OCI-LY7 (cell line): ENCODE data around the gene SMURF2. TPM values are rescaled to one million over a fixed set of nuclear protein-coding genes. Genes with fewer than 3 reads are reported as not detected.

Experiments
- BruUV-seq: library from RNA; stranded (reverse); fragments of 400-500 nt; replicated peaks from 2 replicates; lab custom pipeline; 2021; lab: Mats Ljungman, UMichigan
- CTCF ChIA-PET: fragments of 300-600 bp; sonication (Branson Sonifier 250); formaldehyde crosslinking; loops from one replicate; lab custom pipeline; 2022; ENCODE audit warnings: antibody characterized with exemption; ENCODE audit not compliant: unreplicated experiment; lab: Charles Lee
- POLR2A ChIA-PET: fragments of 300-600 bp; sonication (Branson Sonifier 250); formaldehyde crosslinking; loops from one replicate; lab custom pipeline; 2022; ENCODE audit warnings: antibody characterized with exemption; lab: Charles Lee
- DNase-seq: peaks from one replicate; pipeline ENCODE4 v3.0.0-alpha.2; 2015; ENCODE audit warnings: low spot score
- H2AFZ ChIP-seq: fragments of 200-600 bp; sonication (generic), shearing (Covaris generic); 2 replicates; pipeline ENCODE4 v1.6.1; 2014; ENCODE audit warnings: mild to moderate bottlenecking, antibody characterized with exemption, low read length, moderate library complexity
- H3K27ac ChIP-seq: fragments of 200-600 bp; sonication (generic); 2 replicates; pipeline ENCODE4 v1.5.1; 2014; ENCODE audit warnings: mixed run types, low read depth, mild to moderate bottlenecking, moderate library complexity, low read length, inconsistent platforms; ENCODE audit not compliant: poor library complexity, severe bottlenecking
- H3K36me3 ChIP-seq: fragments of 200-600 bp; sonication (generic); 2 replicates; pipeline ENCODE4 v1.6.1; 2014; ENCODE audit warnings: mild to moderate bottlenecking, antibody characterized with exemption, low read length, moderate library complexity, mixed read lengths; ENCODE audit not compliant: insufficient read depth
- H3K4me1 ChIP-seq: fragments of 200-600 bp; sonication (generic); 2 replicates; pipeline ENCODE4 v1.5.1; 2014; ENCODE audit warnings: mild to moderate bottlenecking, low read length; ENCODE audit not compliant: insufficient read depth, poor library complexity, severe bottlenecking
- H3K4me2 ChIP-seq: fragments of 200-600 bp; sonication (generic); 2 replicates; pipeline ENCODE4 v1.6.1; 2014; ENCODE audit warnings: mild to moderate bottlenecking, low read length
- H3K4me3 ChIP-seq: fragments of 200-600 bp; sonication (generic); 2 replicates; pipeline ENCODE4 v1.5.1; 2014; ENCODE audit warnings: mild to moderate bottlenecking, low read depth, low read length; ENCODE audit not compliant: poor library complexity, severe bottlenecking
- H3K79me2 ChIP-seq: fragments of 200-600 bp; sonication (generic); 2 replicates; pipeline ENCODE4 v1.6.1; 2016; ENCODE audit warnings: low read depth, mild to moderate bottlenecking, low read length, moderate library complexity, mixed read lengths; ENCODE audit not compliant: insufficient read depth
- H3K9me2 ChIP-seq: fragments of 200-600 bp; sonication (generic); 2 replicates; pipeline ENCODE4 v1.6.1; 2016; ENCODE audit warnings: mild to moderate bottlenecking, low read length, mixed read lengths; ENCODE audit not compliant: insufficient read depth
- H3K9me3 ChIP-seq: fragments of 200-600 bp; sonication (generic); 2 replicates; pipeline ENCODE4 v1.6.1; 2014; ENCODE audit warnings: mild to moderate bottlenecking, mixed run types, low read length, mixed read lengths
- H4K20me1 ChIP-seq: fragments of 200-600 bp; sonication (generic); 2 replicates; pipeline ENCODE4 v1.6.1; 2014; ENCODE audit warnings: mild to moderate bottlenecking, antibody characterized with exemption, low read length, moderate library complexity, mixed read lengths; ENCODE audit not compliant: insufficient read depth
- CTCF ChIP-seq: fragments of 200-600 bp; sonication (generic); conservative IDR thresholded peaks from 2 replicates; pipeline ENCODE4 v1.5.1; 2014; ENCODE audit warnings: mild to moderate bottlenecking, antibody characterized with exemption, low read length, moderate library complexity, mixed read lengths
- EZH2phosphoT487 ChIP-seq: fragments of 200-600 bp; sonication (generic); IDR thresholded peaks from 2 replicates; pipeline ENCODE4 v1.6.1; 2018; ENCODE audit warnings: low read depth, borderline replicate concordance, mild to moderate bottlenecking, mixed run types, antibody characterized with exemption, low read length, moderate library complexity, mixed read lengths
- intact Hi-C: fragments of 100-400 bp; cut with micrococcal nuclease; formaldehyde crosslinking; loops from one replicate; pipeline ENCODE4 v1.10.0; 2022; ENCODE audit not compliant: unreplicated experiment
- total RNA-seq, 2 experiments: library from RNA; depleted of rRNA in 1 of 2; stranded (reverse); fragments of >200 nt in 1 of 2; shearing (Covaris generic) in 1 of 2; gene quantifications; 2 replicates each; pipeline ENCODE4 v1.2.3, GENCODE V29; 2014 to 2022

SMURF2 gene
- total RNA-seq, 2 experiments from 2014 or later, result 15.6 to 20.8 TPM

- H4K20me1 ChIP-seq, result peaks cover 40% of the 10 kb centered on the region
- CTCF ChIA-PET, result no interaction called here
- BruUV-seq, result no TSS peak
- peak overlapping the region; percentile 90 for H3K27ac ChIP-seq
- TF ChIP-seq CTCF (peak; percentile 81), EZH2phosphoT487 (no peak)
- H3K9me2 ChIP-seq, result no peaks in the 10 kb centered on the region
- H3K4me1 ChIP-seq, result peaks cover 29% of the 10 kb centered on the region
- peak; percentile 85 for DNase-seq
- no peaks in the 10 kb centered on the region for H3K9me3 ChIP-seq
- peaks cover 78% of the 10 kb centered on the region for H3K79me2 ChIP-seq
- H3K4me2 ChIP-seq, result peak overlapping the region; percentile 96
- intact Hi-C loops, result no loop called here
- POLR2A ChIA-PET, result interaction anchor here (0.5 to 2.3 kb wide), 6 partner anchors 11 to 1628 kb away, joined by 3 to 11 read pairs (median 5); partner anchors contain the start of gene POLG2
- H3K4me3 ChIP-seq, result peak overlapping the region; percentile 100
- peak overlapping the region; percentile 71; the same call in 1 of the 2 replicates for H2AFZ ChIP-seq
- H3K36me3 ChIP-seq, result peaks cover 79% of the 10 kb centered on the region
These were observed 154.7 kb downstream of the SMURF2 start for GRCh38 chr17:64507413-64507782.

- POLR2A ChIA-PET, result interaction anchor here (0.5 to 2.3 kb wide), 12 partner anchors 10 to 1628 kb away, joined by 3 to 11 read pairs (median 4); partner anchors contain the start of gene POLG2
- CTCF ChIA-PET, result interaction anchor here (0.6 to 0.7 kb wide), 2 partner anchors 282 to 491 kb away, joined by 4 to 6 read pairs; no protein-coding TSS in a partner anchor
- Histone ChIP-seq H3K79me2 (peaks cover 84% of the 10 kb centered on the region), H3K9me3 (no peaks in the 10 kb centered on the region), H3K4me3 (peak within 1 kb of the TSS; percentile 100), H3K9me2 (no peaks in the 10 kb centered on the region), H3K36me3 (peaks cover 79% of the 10 kb centered on the region), H3K4me1 (peaks cover 34% of the 10 kb centered on the region), H3K4me2 (peak within 1 kb of the TSS; percentile 96), H4K20me1 (peaks cover 46% of the 10 kb centered on the region), H2AFZ (peak within 1 kb of the TSS; percentile 71), H3K27ac (peak within 1 kb of the TSS; percentile 90)
- no peak for TF ChIP-seq CTCF
- TF ChIP-seq EZH2phosphoT487, result no peak
- DNase-seq, result peak; percentile 97
- BruUV-seq, result no TSS peak
- intact Hi-C loops, result no loop called here
These were observed 155.3 kb downstream of the SMURF2 start, which contains the start of gene CEP95 for GRCh38 chr17:64506576-64507412. TSS of gene CEP95 (plus strand) at chr17:64506977. CDS start at chr17:64507098, 121 bp downstream.
